Measurements from ENCODE around the gene DDX24. TPM values are rescaled to one million over a fixed set of nuclear protein-coding genes. Genes with fewer than 3 reads are reported as not detected.

Gene DDX24
- total and polyA plus RNA-seq, 9 of the 15 experiments (the other 6 are each of a cell fraction or from before 2014, with no cell fraction given) = 82.4 to 175 (median 122) TPM

GRCh38 chr14:94024549-94024948, 56.5 kb downstream of the DDX24 start:
- H3K9me1 ChIP-seq (ENCODE audit: control insufficient read depth, insufficient read depth, low read length) = no peaks in the 10 kb centered on the region
- no peak for FAIRE-seq
- no peak for ATAC-seq
- no peak overlapping the region for H3K9ac ChIP-seq (ENCODE audit: insufficient read depth in 1 of 2, low read depth in 2 of 2, low read length in 2 of 2)
- peaks cover 6% of the 10 kb centered on the region; the same call in 1 of the 2 replicates for H4K20me1 ChIP-seq (replicated peaks; ENCODE audit: control insufficient read depth, insufficient read depth, low read length)
- no peak overlapping the region for H2AFZ ChIP-seq (ENCODE audit: low read depth, low read length)
- ChIA-PET POLR2A (interaction anchor here (0.7 kb wide), 1 partner anchor 33 kb away, joined by 3 read pairs; no protein-coding TSS in a partner anchor), CTCF (ENCODE audit: low intra/inter-chr PET ratio) (no interaction called here)
- H3K4me2 ChIP-seq (ENCODE audit: insufficient read depth, low read length) = no peak overlapping the region
- in situ Hi-C loops (cut with MboI) = no loop called here
- no peak overlapping the region for H3K4me3 ChIP-seq
- WGBS (ENCODE audit: insufficient coverage, low coverage, missing lambda C conversion rate) = 33% methylated on average over 2 of the region's 2 CpGs
- H3K27me3 ChIP-seq (ENCODE audit: control insufficient read depth in 2 of 2, insufficient read depth in 2 of 2, low read length in 2 of 2) = peaks cover 0 to 13% of the 10 kb centered on the region in 2 experiments; a peak in 2 of 5 replicates
- H3K27ac ChIP-seq (ENCODE audit: extremely low read depth, low read depth, low read length) = no peak overlapping the region
- intact Hi-C loops (cut with micrococcal nuclease) = no loop called here
- DNase-seq (ENCODE audit: extremely low read depth in 1 of 4, low spot score in 3 of 4) = no peak
- no peaks in the 10 kb centered on the region for H3K79me2 ChIP-seq (ENCODE audit: control insufficient read depth, insufficient read depth, low read length)
- no TSS peak for BruUV-seq (replicated peaks)
- H3K4me1 ChIP-seq (replicated peaks in 1 of 2; ENCODE audit: control insufficient read depth in 2 of 2, insufficient read depth in 2 of 2, low read length in 2 of 2) = peaks cover 0 to 7% of the 10 kb centered on the region in 2 experiments; a peak in 1 of 5 replicates
- no peaks in the 10 kb centered on the region for H3K9me3 ChIP-seq (replicated peaks; ENCODE audit: control insufficient read depth, insufficient read depth, low read depth, low read length)
- no peaks in the 10 kb centered on the region for H3K36me3 ChIP-seq (ENCODE audit: control insufficient read depth, insufficient read depth, low read length)
- peak; percentile 26 for TF ChIP-seq ZFP36 (IDR thresholded peaks at IDR 0.05; ENCODE audit: low read depth, low read length, partially characterized antibody)
- no peak for TF ChIP-seq ELK1 (CRISPR knock-in tag; IDR thresholded peaks at IDR 0.05)
- no peak for TF ChIP-seq CHD7 (IDR thresholded peaks at IDR 0.05; ENCODE audit: low read depth, low read length)
- TF ChIP-seq SMAD4 (CRISPR knock-in tag; conservative IDR thresholded peaks at IDR 0.05) = no peak
- no peak for TF ChIP-seq BRD4 (IDR thresholded peaks at IDR 0.05)
- no peak for TF ChIP-seq ZBTB33 (CRISPR knock-in tag; IDR thresholded peaks at IDR 0.05)
